H9 (cell line): ENCODE results near the gene SLC2A1. TPM values are rescaled to one million over a fixed set of nuclear protein-coding genes. Genes with fewer than 3 reads are reported as not detected.

Experiments used
- DNase-seq: peaks from one replicate; pipeline ENCODE4 v3.0.0-alpha.2; 2017
- H2AFZ ChIP-seq: one replicate; pipeline ENCODE4 v1.6.1; 2013; ENCODE audit warnings: mild to moderate bottlenecking, low read length, control low read depth, moderate library complexity
- H2AK5ac ChIP-seq: 2 replicates; pipeline ENCODE4 v1.6.1; 2013; ENCODE audit warnings: low read length, control low read depth, mixed read lengths; ENCODE audit not compliant: insufficient read length
- H2BK120ac ChIP-seq: one replicate; pipeline ENCODE4 v1.6.1; 2013; ENCODE audit warnings: low read depth, mild to moderate bottlenecking, low read length, control low read depth, inconsistent platforms; ENCODE audit not compliant: poor library complexity, severe bottlenecking
- H2BK12ac ChIP-seq: 2 replicates; pipeline ENCODE4 v1.6.1; 2013; ENCODE audit warnings: low read length, control low read depth, mixed read lengths, low read depth; ENCODE audit not compliant: insufficient read length
- H2BK15ac ChIP-seq: 2 replicates; pipeline ENCODE4 v1.6.1; 2013; ENCODE audit warnings: low read depth, low read length, control low read depth
- H2BK20ac ChIP-seq: one replicate; pipeline ENCODE4 v1.6.1; 2013; ENCODE audit warnings: low read depth, mild to moderate bottlenecking, low read length, control low read depth, inconsistent platforms; ENCODE audit not compliant: poor library complexity, severe bottlenecking
- H2BK5ac ChIP-seq: 2 replicates; pipeline ENCODE4 v1.6.1; 2013; ENCODE audit warnings: low read length, control low read depth, mixed read lengths; ENCODE audit not compliant: insufficient read length
- H3K14ac ChIP-seq: 2 replicates; pipeline ENCODE4 v1.6.1; 2013; ENCODE audit warnings: low read length, control low read depth; ENCODE audit not compliant: insufficient read depth
- H3K18ac ChIP-seq: 2 replicates; pipeline ENCODE4 v1.6.1; 2013; ENCODE audit warnings: low read depth, mild to moderate bottlenecking, mixed read lengths, low read length, control low read depth; ENCODE audit not compliant: insufficient read length
- H3K23ac ChIP-seq: 2 replicates; pipeline ENCODE4 v1.6.1; 2013; ENCODE audit warnings: low read length, control low read depth, mixed read lengths, low read depth; ENCODE audit not compliant: insufficient read length
- H3K23me2 ChIP-seq: 2 replicates; pipeline ENCODE4 v1.6.1; 2013; ENCODE audit warnings: low read depth, mild to moderate bottlenecking, mixed read lengths, low read length, control low read depth; ENCODE audit not compliant: insufficient read length, poor library complexity, severe bottlenecking
- H3K27ac ChIP-seq: 2 replicates; pipeline ENCODE4 v1.5.1; 2013; ENCODE audit warnings: low read length, control low read depth, mixed read lengths, low read depth; ENCODE audit not compliant: insufficient read length
- H3K27me3 ChIP-seq: 2 replicates; pipeline ENCODE4 v1.6.1; 2013; ENCODE audit warnings: low read length, control low read depth, inconsistent platforms; ENCODE audit not compliant: insufficient read depth
- H3K4ac ChIP-seq: 2 replicates; pipeline ENCODE4 v1.6.1; 2013; ENCODE audit warnings: low read depth, mild to moderate bottlenecking, control low read depth, inconsistent platforms, low read length, moderate library complexity
- H3K4me1 ChIP-seq: 2 replicates; pipeline ENCODE4 v1.6.1; 2013; ENCODE audit warnings: low read length, control low read depth, inconsistent platforms; ENCODE audit not compliant: insufficient read depth
- H3K4me2 ChIP-seq: 2 replicates; pipeline ENCODE4 v1.6.1; 2013; ENCODE audit warnings: low read length, control low read depth, mixed read lengths; ENCODE audit not compliant: insufficient read length, insufficient read depth
- H3K56ac ChIP-seq: 2 replicates; pipeline ENCODE4 v1.6.1; 2013; ENCODE audit warnings: low read depth, mild to moderate bottlenecking, mixed read lengths, low read length, control low read depth; ENCODE audit not compliant: insufficient read length
- H3K79me1 ChIP-seq: 2 replicates; pipeline ENCODE4 v1.6.1; 2013; ENCODE audit warnings: low read depth, mild to moderate bottlenecking, moderate library complexity, low read length, control low read depth, inconsistent platforms; ENCODE audit not compliant: insufficient read depth, poor library complexity, severe bottlenecking
- H3K79me2 ChIP-seq: 2 replicates; pipeline ENCODE4 v1.6.1; 2013; ENCODE audit warnings: low read length, control low read depth, inconsistent platforms; ENCODE audit not compliant: insufficient read depth
- H3K9ac ChIP-seq: 2 replicates; pipeline ENCODE4 v1.6.1; 2013; ENCODE audit warnings: low read length, control low read depth, mixed read lengths; ENCODE audit not compliant: insufficient read length; ENCODE audit errors: extremely low read depth
- H3K9me3 ChIP-seq: one replicate; pipeline ENCODE4 v1.6.1; 2013; ENCODE audit warnings: low read depth, low read length, inconsistent platforms; ENCODE audit not compliant: control insufficient read depth
- H3T11ph ChIP-seq: one replicate; pipeline ENCODE4 v1.6.1; 2013; ENCODE audit warnings: mild to moderate bottlenecking, low read length, control low read depth, inconsistent platforms
- H4K20me1 ChIP-seq: one replicate; pipeline ENCODE4 v1.6.1; 2013; ENCODE audit not compliant: control insufficient read depth, insufficient read length, insufficient read depth
- H4K5ac ChIP-seq: 2 replicates; pipeline ENCODE4 v1.6.1; 2013; ENCODE audit warnings: low read depth, mild to moderate bottlenecking, mixed read lengths, low read length, control low read depth; ENCODE audit not compliant: insufficient read length
- H4K8ac ChIP-seq: replicated peaks from 2 replicates; pipeline ENCODE4 v1.6.1; 2013; ENCODE audit warnings: low read length, control low read depth, mixed read lengths, low read depth; ENCODE audit not compliant: insufficient read length
- H4K91ac ChIP-seq: 2 replicates; pipeline ENCODE4 v1.6.1; 2013; ENCODE audit warnings: low read depth, mild to moderate bottlenecking, moderate library complexity, mixed read lengths, low read length, control low read depth; ENCODE audit not compliant: insufficient read length
- H3K27ac Mint-ChIP-seq, 3 experiments: 2 replicates in 2 of 3; 3 replicates in 1 of 3; pipeline ENCODE4 v1.8.0; 2020 to 2021; ENCODE audit warnings: mixed read lengths in 3 of 3, mild to moderate bottlenecking in 1 of 3, moderate library complexity in 1 of 3
- H3K27me3 Mint-ChIP-seq: 2 replicates; pipeline ENCODE4 v1.8.0; 2021; ENCODE audit warnings: low read depth, mild to moderate bottlenecking, moderate library complexity, mixed read lengths
- H3K36me3 Mint-ChIP-seq, 3 experiments: 2 replicates in 2 of 3; 3 replicates in 1 of 3; pipeline ENCODE4 v1.8.0; 2020 to 2021; ENCODE audit warnings: low read depth in 3 of 3, mixed read lengths in 3 of 3; ENCODE audit not compliant: insufficient read depth in 1 of 3
- H3K4me1 Mint-ChIP-seq, 2 experiments: 2 replicates each; pipeline ENCODE4 v1.8.0; 2020; ENCODE audit warnings: mixed read lengths in 2 of 2
- H3K4me3 Mint-ChIP-seq, 2 experiments: 2 replicates in 1 of 2; 3 replicates in 1 of 2; pipeline ENCODE4 v1.8.0; 2020 to 2021; ENCODE audit warnings: mild to moderate bottlenecking in 2 of 2, mixed read lengths in 2 of 2, moderate library complexity in 1 of 2
- H3K9me3 Mint-ChIP-seq, 2 experiments: 2 replicates in 1 of 2; 3 replicates in 1 of 2; pipeline ENCODE4 v1.8.0; 2020; ENCODE audit warnings: mild to moderate bottlenecking in 2 of 2, mixed read lengths in 2 of 2, moderate library complexity in 1 of 2
- CTCF ChIP-seq: fragments of 200-600 bp; sonication (generic); conservative IDR thresholded peaks from 3 replicates; pipeline ENCODE4 v1.8.0; 2021; ENCODE audit warnings: antibody characterized with exemption, mild to moderate bottlenecking
- WGBS: extraction: QIAGEN DNeasy Blood & Tissue Kit; methylation state at CpG from one replicate; pipeline ENCODE4 v1.1.7; 2013; ENCODE audit warnings: missing lambda C conversion rate, low lambda C conversion rate, mixed read lengths; ENCODE audit not compliant: insufficient read length; ENCODE audit errors: extremely low coverage; 5-methylcytosine and 5-hydroxymethylcytosine counted together
- total RNA-seq: library from RNA; stranded (reverse); gene quantifications from 2 replicates; pipeline ENCODE4 v1.2.1, GENCODE V29; 2021

Gene SLC2A1
- total RNA-seq, 1 experiment from 2014 or later = 186 TPM

- WGBS = no CpG with 5 or more reads among the region's 5 CpGs
- Mint-ChIP-seq H3K4me1 (peaks cover 4 to 6% of the 10 kb centered on the region in 2 experiments), H3K9me3 (peaks cover 20 to 29% of the 10 kb centered on the region in 2 experiments), H3K27me3 (no peaks in the 10 kb centered on the region; the same call in 1 of the 2 replicates), H3K36me3 (peaks cover 7 to 17% (median 13%) of the 10 kb centered on the region in 3 experiments), H3K4me3 (no peak overlapping the region), H3K27ac (no peak overlapping the region)
- Histone ChIP-seq H3T11ph (no peak overlapping the region), H4K8ac (no peak overlapping the region), H2BK5ac (no peak overlapping the region), H3K9ac (no peak overlapping the region), H3K18ac (no peak overlapping the region), H4K91ac (no peak overlapping the region), H2BK12ac (no peak overlapping the region), H2BK15ac (no peak overlapping the region), H2AFZ (no peak overlapping the region), H3K4me2 (no peak overlapping the region), H3K23me2 (no peaks in the 10 kb centered on the region), H4K5ac (no peak overlapping the region), H4K20me1 (no peaks in the 10 kb centered on the region), H3K14ac (no peak overlapping the region), H2AK5ac (no peak overlapping the region), H3K79me2 (no peaks in the 10 kb centered on the region), H3K23ac (no peak overlapping the region), H2BK120ac (no peak overlapping the region), H3K9me3 (no peaks in the 10 kb centered on the region), H3K56ac (no peak overlapping the region), H3K27me3 (no peaks in the 10 kb centered on the region), H3K27ac (no peak overlapping the region), H3K4me1 (no peaks in the 10 kb centered on the region), H2BK20ac (no peak overlapping the region), H3K79me1 (no peaks in the 10 kb centered on the region), H3K4ac (no peak overlapping the region)
- DNase-seq = peak; percentile 77
- peak; percentile 84 for TF ChIP-seq CTCF
Observed at GRCh38 chr1:42913426-42914091, 45.1 kb downstream of the SLC2A1 start.
